KOPT-K1 (cell line): ENCODE measurements around the gene EFTUD2.
"Not testable (repeated sequence)": the region's sequence is repeated elsewhere in the genome, so short reads cannot be mapped to it uniquely, and the experiment has no call there.

Source experiments
- H3K27ac ChIP-seq: fragments of 200-600 bp; sonication (generic); 2 replicates; pipeline ENCODE4 v1.5.1; 2016; ENCODE audit warnings: antibody characterized with exemption, mild to moderate bottlenecking, low read depth, low read length; ENCODE audit not compliant: poor library complexity, severe bottlenecking
- H3K36me3 ChIP-seq: fragments of 200-600 bp; sonication (generic); 2 replicates; pipeline ENCODE4 v1.5.1; 2017; ENCODE audit warnings: antibody characterized with exemption, mild to moderate bottlenecking, low read length, moderate library complexity; ENCODE audit not compliant: insufficient read depth
- H3K9me3 ChIP-seq: fragments of 200-600 bp; sonication (generic); 2 replicates; pipeline ENCODE4 v1.5.1; 2017; ENCODE audit warnings: antibody characterized with exemption, low read length, mild to moderate bottlenecking; ENCODE audit not compliant: insufficient read depth, poor library complexity, severe bottlenecking

EFTUD2 gene

GRCh38 chr17:44899074-44899782 is at the start of gene EFTUD2:
EFTUD2 (minus strand) TSS chr17:44899445; CDS start chr17:44894521, 4,924 bp downstream.
- Histone ChIP-seq H3K27ac (peak within 1 kb of the TSS; percentile 96), H3K36me3 (peaks cover 26% of the 10 kb centered on the region), H3K9me3 (no peaks in the 10 kb centered on the region)

DNA sequence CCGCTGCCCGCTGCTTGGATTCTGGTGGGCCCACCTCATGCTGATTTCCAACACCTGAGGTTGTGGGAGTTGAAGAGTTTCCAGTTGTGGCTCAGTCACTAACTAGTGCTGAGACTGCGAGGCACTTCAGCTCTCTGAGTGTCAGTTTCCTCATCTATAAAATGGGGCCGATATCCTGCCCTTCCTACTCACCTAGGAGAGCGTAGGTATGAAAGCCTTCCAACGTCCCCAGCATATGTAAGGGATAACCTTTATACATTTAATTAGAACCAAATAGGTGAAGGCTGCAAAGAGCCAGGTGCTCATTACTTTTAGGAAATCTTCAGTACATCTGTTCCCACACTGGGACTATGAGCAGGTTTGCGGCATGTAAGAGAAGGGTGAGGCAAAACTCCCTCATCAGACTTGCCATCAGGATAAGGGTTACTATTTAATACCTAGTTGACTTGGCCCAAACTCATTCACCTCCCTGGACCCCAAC is 49.1 kb upstream of the EFTUD2 start:
- Histone ChIP-seq H3K9me3 (no peaks in the 10 kb centered on the region), H3K36me3 (peaks cover 26% of the 10 kb centered on the region), H3K27ac (peak overlapping the region; percentile 94)

DNA sequence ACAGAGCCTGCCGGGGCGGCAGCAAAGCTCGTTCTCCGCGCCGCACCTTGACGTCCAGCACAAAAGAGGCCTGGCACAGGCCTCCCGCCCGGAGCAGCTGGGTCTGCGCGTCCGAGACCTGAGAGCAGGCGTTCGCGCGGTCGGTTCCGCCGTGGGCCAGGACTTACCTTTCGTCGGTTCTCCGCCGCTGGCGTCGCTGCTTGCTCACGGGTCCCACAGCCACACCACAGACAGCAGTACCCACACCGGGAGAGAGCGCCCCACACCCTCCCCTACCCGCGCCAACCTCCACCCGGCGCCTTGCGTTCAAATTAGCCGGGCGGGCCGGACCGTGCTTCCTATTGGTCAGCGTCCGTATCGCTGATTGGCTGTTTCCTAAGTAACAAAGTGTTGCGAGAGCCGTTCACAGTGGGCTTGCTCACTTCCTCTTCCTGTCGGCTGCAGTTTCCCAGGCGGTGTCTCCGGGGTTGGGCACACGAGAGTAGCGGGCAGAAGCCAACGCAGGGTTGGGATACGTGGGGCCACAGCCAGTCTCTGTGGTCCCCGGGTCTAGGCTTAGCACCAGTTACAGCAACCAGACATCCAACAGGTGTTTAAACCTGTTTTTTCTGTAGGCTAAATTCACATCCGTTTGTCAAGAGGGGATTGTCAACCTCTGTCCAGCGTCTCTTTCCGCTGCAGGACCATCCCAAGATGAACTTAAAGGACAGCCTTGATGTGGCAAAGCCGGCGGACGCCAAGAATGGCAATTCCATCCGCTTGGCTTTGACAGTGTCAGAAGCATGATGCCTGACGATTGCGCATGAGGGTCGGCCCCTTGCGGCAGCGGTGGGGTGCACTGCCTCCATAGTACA is 48.4 kb upstream of the EFTUD2 start, which contains the start of gene KIF18B:
KIF18B (minus strand) TSS at position 313 of the 854 bp plus-strand sequence. CDS start 11,429 bp downstream, outside the sequence.
- Histone ChIP-seq H3K36me3 (peaks cover 32% of the 10 kb centered on the region), H3K9me3 (no peaks in the 10 kb centered on the region), H3K27ac (peak within 1 kb of the TSS; percentile 94)

GRCh38 chr17:44945652-44946051 is 46.4 kb upstream of the EFTUD2 start:
- H3K9me3 ChIP-seq, H3K27ac ChIP-seq: not testable (repeated sequence)
- H3K36me3 ChIP-seq = peaks cover 52% of the 10 kb centered on the region

DNA sequence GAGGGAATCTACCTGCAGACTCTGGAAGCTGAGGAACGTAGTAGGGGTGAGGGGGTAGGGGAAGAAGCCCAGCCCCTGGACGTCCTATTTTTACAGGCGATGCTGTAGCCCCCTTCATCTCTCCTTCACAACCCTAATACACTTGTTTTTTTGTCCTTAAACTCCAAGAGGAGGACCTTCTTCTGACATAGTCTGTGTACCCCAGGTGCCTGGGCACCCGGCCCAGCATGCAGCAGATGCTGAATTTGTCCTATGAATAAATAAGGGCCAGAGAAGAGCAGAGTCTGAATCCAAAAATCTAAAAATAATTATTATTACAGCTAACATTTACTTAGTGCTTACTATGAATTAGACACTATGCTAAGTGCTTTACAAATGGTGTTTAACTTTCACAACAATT is 43.2 kb upstream of the EFTUD2 start:
- Histone ChIP-seq H3K27ac (no peak overlapping the region), H3K9me3 (no peaks in the 10 kb centered on the region), H3K36me3 (peaks cover 84% of the 10 kb centered on the region)

DNA sequence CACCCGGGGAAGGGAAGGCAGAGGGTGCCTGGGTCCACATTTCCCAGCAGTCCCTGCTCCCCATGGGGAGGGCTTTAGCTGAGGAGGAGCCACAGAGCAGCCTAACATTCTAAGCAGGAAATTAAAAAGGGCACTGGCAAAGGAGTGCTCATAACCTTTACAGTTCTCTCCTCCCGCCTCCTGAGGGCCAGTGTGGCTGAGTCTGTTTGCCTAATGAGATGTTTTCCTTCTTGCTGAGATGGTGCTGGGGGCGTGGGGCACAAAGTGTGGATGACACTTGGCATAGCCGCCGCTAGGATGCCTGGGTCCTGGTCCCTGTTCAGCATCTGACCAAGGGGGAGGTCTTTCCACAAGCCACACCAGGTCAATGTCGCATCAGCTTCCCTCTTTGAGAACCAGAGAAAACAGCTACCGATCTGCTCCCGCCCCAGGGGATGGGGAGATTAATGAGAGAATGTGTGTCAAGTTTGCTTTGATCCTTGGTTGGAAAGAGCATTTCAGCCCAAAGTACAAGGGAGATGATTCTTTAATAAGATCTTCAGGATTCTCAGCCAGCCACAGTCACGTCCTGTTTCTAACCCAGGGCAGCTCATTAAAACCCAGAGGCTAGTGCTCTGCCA is 42.6 kb upstream of the EFTUD2 start:
- Histone ChIP-seq H3K27ac (no peak overlapping the region), H3K9me3 (no peaks in the 10 kb centered on the region), H3K36me3 (peaks cover 90% of the 10 kb centered on the region)

DNA sequence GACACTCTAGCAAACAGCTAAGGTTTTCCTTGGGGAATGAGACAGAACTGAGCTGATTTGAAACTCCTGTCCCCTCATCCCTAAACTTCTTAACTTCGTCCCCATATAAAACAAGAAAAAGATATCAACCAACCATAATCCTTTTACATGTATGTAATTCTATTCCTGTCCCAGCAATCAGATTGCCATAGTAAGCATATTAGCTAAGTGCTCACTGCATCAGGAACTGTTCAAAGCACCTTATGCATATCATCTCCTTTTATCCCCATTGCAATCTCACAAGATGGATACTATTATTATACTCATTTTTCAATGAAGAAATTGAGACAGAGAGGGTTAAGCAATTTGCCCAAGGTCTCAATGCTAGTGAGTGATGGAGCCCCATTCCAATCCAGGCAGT is 41.5 kb upstream of the EFTUD2 start:
- Histone ChIP-seq H3K36me3 (peaks cover 97% of the 10 kb centered on the region), H3K27ac (no peak overlapping the region), H3K9me3 (no peaks in the 10 kb centered on the region)

- H3K27ac ChIP-seq = no peak overlapping the region
- H3K9me3 ChIP-seq = no peaks in the 10 kb centered on the region
- H3K36me3 ChIP-seq = peaks cover 97% of the 10 kb centered on the region
These were observed 41.1 kb upstream of the EFTUD2 start for GRCh38 chr17:44940317-44940716.

DNA sequence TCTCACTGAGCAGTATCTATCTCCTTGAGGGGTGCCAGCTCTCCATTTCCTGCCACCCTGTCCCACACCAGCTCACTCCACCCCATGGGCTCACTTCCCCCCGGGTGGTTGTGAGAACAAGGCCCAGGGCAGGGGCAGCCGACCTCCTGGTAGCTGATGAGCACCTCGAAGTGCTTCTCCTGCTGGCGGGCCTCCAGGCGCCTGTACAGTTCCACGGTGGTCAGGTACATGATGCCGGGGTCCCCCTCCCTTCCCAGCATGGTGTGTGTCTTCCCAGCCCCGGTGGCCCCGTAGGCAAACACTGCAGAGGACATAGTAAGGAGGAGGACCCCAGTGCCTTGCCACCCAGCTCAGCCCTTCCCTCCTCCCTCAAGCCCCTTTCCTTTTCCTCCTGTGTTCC is 35.9 kb upstream of the EFTUD2 start:
- Histone ChIP-seq H3K36me3 (peaks cover 97% of the 10 kb centered on the region), H3K9me3 (no peaks in the 10 kb centered on the region), H3K27ac (no peak overlapping the region)

GRCh38 chr17:44934745-44935105 is 35.5 kb upstream of the EFTUD2 start:
- Histone ChIP-seq H3K9me3 (no peaks in the 10 kb centered on the region), H3K36me3 (peaks cover 97% of the 10 kb centered on the region), H3K27ac (no peak overlapping the region)

- Histone ChIP-seq H3K36me3 (peaks cover 97% of the 10 kb centered on the region), H3K9me3 (no peaks in the 10 kb centered on the region), H3K27ac (no peak overlapping the region)
These were observed 34.8 kb upstream of the EFTUD2 start for GRCh38 chr17:44933824-44934744.

GRCh38 chr17:44932787-44933097 is 33.5 kb upstream of the EFTUD2 start:
- Histone ChIP-seq H3K36me3 (peaks cover 97% of the 10 kb centered on the region), H3K27ac (no peak overlapping the region), H3K9me3 (no peaks in the 10 kb centered on the region)

- no peak overlapping the region for H3K27ac ChIP-seq
- H3K9me3 ChIP-seq = no peaks in the 10 kb centered on the region
- H3K36me3 ChIP-seq = peaks cover 97% of the 10 kb centered on the region
These were observed 33.0 kb upstream of the EFTUD2 start for GRCh38 chr17:44932096-44932786.

DNA sequence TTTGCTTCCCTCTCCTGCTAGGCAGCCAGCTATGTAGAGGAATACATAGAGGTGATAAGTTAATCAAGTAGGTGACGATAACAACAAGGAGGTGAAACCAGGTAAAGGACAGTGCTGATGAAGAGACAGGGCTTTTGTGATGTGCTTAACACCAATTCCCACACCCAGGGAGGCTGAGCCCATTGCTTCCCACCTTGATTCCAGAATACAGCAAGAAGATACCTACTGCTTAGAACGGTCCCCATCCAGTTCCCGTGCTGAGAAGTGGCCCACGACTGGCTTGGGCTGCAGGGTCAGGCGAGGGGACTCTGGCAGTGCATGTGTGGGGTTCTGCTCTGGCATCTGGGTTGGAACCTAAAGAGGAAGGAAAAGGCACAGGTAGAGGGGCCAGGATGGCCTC is 32.1 kb upstream of the EFTUD2 start:
- Histone ChIP-seq H3K9me3 (no peaks in the 10 kb centered on the region), H3K36me3 (peaks cover 100% of the 10 kb centered on the region)

More for the DNA sequence above, 32.1 kb upstream of the EFTUD2 start:
- no peak overlapping the region for H3K27ac ChIP-seq
